MM.1S (cell line): ENCODE measurements around the gene C8A.

Source experiments
- EZH2 ChIP-seq: fragments of 300-600 bp; sonication (generic); optimal IDR thresholded peaks from 2 replicates; pipeline ENCODE3; 2017; ENCODE audit warnings: low read depth, mild to moderate bottlenecking, antibody characterized with exemption, low read length, mixed read lengths
- TF ChIP-seq, protein P1 (sequence below): fragments of 300-600 bp; sonication (generic); IDR thresholded peaks from 2 replicates; pipeline ENCODE4 v1.5.1; 2016; ENCODE audit warnings: antibody characterized with exemption, low read length, mixed read lengths

- no peak for TF ChIP-seq EZH2
- TF ChIP-seq, protein P1, sequence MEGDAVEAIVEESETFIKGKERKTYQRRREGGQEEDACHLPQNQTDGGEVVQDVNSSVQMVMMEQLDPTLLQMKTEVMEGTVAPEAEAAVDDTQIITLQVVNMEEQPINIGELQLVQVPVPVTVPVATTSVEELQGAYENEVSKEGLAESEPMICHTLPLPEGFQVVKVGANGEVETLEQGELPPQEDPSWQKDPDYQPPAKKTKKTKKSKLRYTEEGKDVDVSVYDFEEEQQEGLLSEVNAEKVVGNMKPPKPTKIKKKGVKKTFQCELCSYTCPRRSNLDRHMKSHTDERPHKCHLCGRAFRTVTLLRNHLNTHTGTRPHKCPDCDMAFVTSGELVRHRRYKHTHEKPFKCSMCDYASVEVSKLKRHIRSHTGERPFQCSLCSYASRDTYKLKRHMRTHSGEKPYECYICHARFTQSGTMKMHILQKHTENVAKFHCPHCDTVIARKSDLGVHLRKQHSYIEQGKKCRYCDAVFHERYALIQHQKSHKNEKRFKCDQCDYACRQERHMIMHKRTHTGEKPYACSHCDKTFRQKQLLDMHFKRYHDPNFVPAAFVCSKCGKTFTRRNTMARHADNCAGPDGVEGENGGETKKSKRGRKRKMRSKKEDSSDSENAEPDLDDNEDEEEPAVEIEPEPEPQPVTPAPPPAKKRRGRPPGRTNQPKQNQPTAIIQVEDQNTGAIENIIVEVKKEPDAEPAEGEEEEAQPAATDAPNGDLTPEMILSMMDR, result no peak
These were observed 66.0 kb downstream of the C8A start for GRCh38 chr1:56920591-56921001.
